Liver (tissue), 9 donors: Measurements from ENCODE around the gene NCK2. TPM values are rescaled to one million over a fixed set of nuclear protein-coding genes. Genes with fewer than 3 reads are reported as not detected.
A peak's percentile ranks its signal among the peaks of the same experiment; 100 is the strongest.

ENCODE experiments used
- DNase-seq: peaks from one replicate; pipeline ENCODE4 v3.0.0-alpha.2; 2017; ENCODE audit warnings: low spot score
- H3K27ac ChIP-seq, 2 donors: one replicate each; pipeline ENCODE4 v1.7.0; 2013; ENCODE audit warnings: inconsistent platforms in 2 of 2, low read length in 2 of 2, control low read depth in 1 of 2, low read depth in 1 of 2, mild to moderate bottlenecking in 1 of 2
- H3K27me3 ChIP-seq, 4 donors: one replicate each; pipeline versions ENCODE4 v1.6.1 to v1.7.0; 2013; ENCODE audit warnings: low read length in 3 of 4, inconsistent platforms in 1 of 4, mild to moderate bottlenecking in 1 of 4, moderate library complexity in 1 of 4; ENCODE audit not compliant: control insufficient read depth in 4 of 4, insufficient read depth in 4 of 4
- H3K36me3 ChIP-seq, 4 donors: one replicate each; pipeline versions ENCODE4 v1.6.1 to v1.7.0; 2013; ENCODE audit warnings: low read length in 3 of 4, mild to moderate bottlenecking in 3 of 4, low read depth in 1 of 4, moderate library complexity in 1 of 4; ENCODE audit not compliant: control insufficient read depth in 4 of 4, insufficient read depth in 3 of 4
- H3K4me1 ChIP-seq, 4 donors: one replicate each; pipeline versions ENCODE4 v1.6.1 to v1.7.0; 2013; ENCODE audit warnings: low read length in 3 of 4, mild to moderate bottlenecking in 3 of 4, moderate library complexity in 1 of 4; ENCODE audit not compliant: control insufficient read depth in 4 of 4, insufficient read depth in 4 of 4
- H3K4me3 ChIP-seq, 3 donors: one replicate each; pipeline versions ENCODE4 v1.6.1 to v1.7.0; 2013; ENCODE audit warnings: low read length in 3 of 3, control low read depth in 1 of 3, low read depth in 1 of 3, mild to moderate bottlenecking in 1 of 3
- H3K9ac ChIP-seq, 2 donors: one replicate each; pipeline ENCODE4 v1.7.0; 2013; ENCODE audit warnings: low read length in 2 of 2, mild to moderate bottlenecking in 2 of 2, moderate library complexity in 2 of 2, control low read depth in 1 of 2, low read depth in 1 of 2
- H3K9me3 ChIP-seq, 4 donors: one replicate each; pipeline versions ENCODE4 v1.6.1 to v1.7.0; 2013; ENCODE audit warnings: low read length in 3 of 4; ENCODE audit not compliant: control insufficient read depth in 4 of 4
- EGR1 ChIP-seq, 2 donors: IDR thresholded peaks; 2 replicates each; pipeline ENCODE4 v1.6.1; 2016 to 2018; ENCODE audit warnings: antibody characterized with exemption in 2 of 2, low read depth in 2 of 2
- FOXA1 ChIP-seq: IDR thresholded peaks from 2 replicates; pipeline ENCODE4 v1.6.1; 2016; ENCODE audit warnings: antibody characterized with exemption
- FOXA2 ChIP-seq: IDR thresholded peaks from 2 replicates; pipeline ENCODE4 v1.6.1; 2016; ENCODE audit warnings: antibody characterized with exemption
- GABPA ChIP-seq, 2 donors: IDR thresholded peaks in 1 of 2; conservative IDR thresholded peaks in 1 of 2; 2 replicates each; pipeline ENCODE4 v1.6.1; 2016; ENCODE audit warnings: antibody characterized with exemption in 2 of 2, mild to moderate bottlenecking in 1 of 2, moderate library complexity in 1 of 2
- HNF4A ChIP-seq, 2 donors: conservative IDR thresholded peaks; 2 replicates each; pipeline ENCODE4 v1.6.1; 2016; ENCODE audit warnings: antibody characterized with exemption in 2 of 2, mild to moderate bottlenecking in 2 of 2
- HNF4G ChIP-seq: IDR thresholded peaks from 2 replicates; pipeline ENCODE4 v1.6.1; 2016; ENCODE audit warnings: antibody characterized with exemption
- JUND ChIP-seq, 2 donors: IDR thresholded peaks; 2 replicates each; pipeline ENCODE4 v1.6.1; 2016; ENCODE audit warnings: antibody characterized with exemption in 2 of 2
- NR2F2 ChIP-seq: IDR thresholded peaks from 2 replicates; pipeline ENCODE4 v1.6.1; 2016; ENCODE audit warnings: antibody characterized with exemption
- RAD21 ChIP-seq, 2 donors: IDR thresholded peaks; 2 replicates each; pipeline ENCODE4 v1.6.1; 2016; ENCODE audit warnings: antibody characterized with exemption in 2 of 2, mild to moderate bottlenecking in 2 of 2
- RXRA ChIP-seq, 2 donors: IDR thresholded peaks; 2 replicates each; pipeline ENCODE4 v1.6.1; 2017 to 2018; ENCODE audit warnings: antibody characterized with exemption in 2 of 2, mild to moderate bottlenecking in 1 of 2
- SP1 ChIP-seq: IDR thresholded peaks from 2 replicates; pipeline ENCODE4 v1.6.1; 2018; ENCODE audit warnings: antibody characterized with exemption, mild to moderate bottlenecking
- YY1 ChIP-seq: IDR thresholded peaks from 2 replicates; pipeline ENCODE4 v1.6.1; 2016; ENCODE audit warnings: antibody characterized with exemption, mild to moderate bottlenecking
- WGBS: extraction: QIAGEN DNeasy Blood & Tissue Kit; methylation state at CpG from one replicate; pipeline ENCODE4 v1.1.7; 2013; 5-methylcytosine and 5-hydroxymethylcytosine counted together
- polyA plus RNA-seq, 2 donors: library from polyadenylated mRNA; stranded (reverse) in 1 of 2; unstranded in 1 of 2; fragments of 200-250 nt in 1 of 2; fragments of >200 nt in 1 of 2; fragmentation: Nextera tagmentation in 1 of 2; extraction: Ambion mirVana in 1 of 2; gene quantifications; one replicate each; pipeline versions ENCODE4 v1.2.1 to v1.2.3, GENCODE V29; 2013 to 2015
- total RNA-seq, 2 donors: library from RNA; depleted of rRNA; stranded (reverse); fragments of >200 nt; gene quantifications; one replicate each; pipeline ENCODE4 v1.2.3, GENCODE V29; 2014
- TF ChIP-seq, protein P1 (sequence below): IDR thresholded peaks from 2 replicates; pipeline ENCODE4 v1.6.1; 2016; ENCODE audit warnings: antibody characterized with exemption
- TF ChIP-seq, protein P2 (sequence below): fragments of 150-350 bp; IDR thresholded peaks from 2 replicates; pipeline ENCODE4 v1.5.1; 2017; ENCODE audit warnings: improper control_type of control experiment, low read depth, low read length; ENCODE audit not compliant: missing input control
- TF ChIP-seq, protein P3 (sequence below): IDR thresholded peaks from 2 replicates; pipeline ENCODE4 v1.6.1; 2016; ENCODE audit warnings: antibody characterized with exemption
- TF ChIP-seq, protein P4 (sequence below): IDR thresholded peaks from 2 replicates; pipeline ENCODE4 v1.6.1; 2016; ENCODE audit warnings: antibody characterized with exemption
- donor health status: healthy.
- donor health status: healthy.
- donor health status: healthy.
- donor health status: healthy.
- donor health status: healthy.

NCK2 gene
- total and polyA plus RNA-seq, 4 donors = 3.4 to 15.0 (median 10.7) TPM

DNA sequence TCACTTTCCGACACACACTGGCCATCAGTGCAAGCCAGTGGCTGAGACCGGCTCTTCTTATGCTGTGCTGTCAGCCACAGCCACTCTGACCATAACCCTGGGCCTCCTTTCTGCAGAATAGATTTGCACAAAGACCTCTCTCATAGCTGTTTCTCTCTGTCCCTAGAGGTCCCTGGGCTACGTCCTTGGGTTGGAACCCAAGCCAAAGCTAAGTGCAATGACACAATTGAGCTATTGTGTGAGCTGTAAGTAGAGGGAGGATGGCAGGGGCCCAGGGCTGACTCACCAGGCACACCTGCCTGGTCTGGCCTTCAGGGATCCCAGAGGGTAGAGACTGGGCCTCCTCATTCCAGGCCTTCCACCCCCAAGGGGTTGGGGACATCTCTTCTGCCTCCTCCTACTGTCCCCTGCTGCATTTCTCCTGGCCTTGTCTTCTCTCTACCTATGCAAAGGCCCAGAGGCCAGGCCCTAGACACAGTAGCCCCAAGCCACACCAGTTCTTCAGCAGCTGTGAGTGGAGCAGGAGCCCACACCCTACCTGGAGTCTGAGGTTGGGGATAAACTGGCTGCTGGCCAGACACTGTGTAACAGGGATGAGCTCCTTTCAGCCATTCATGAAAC, 174.6 kb downstream of the NCK2 start (continued):
- TF ChIP-seq, protein P1, sequence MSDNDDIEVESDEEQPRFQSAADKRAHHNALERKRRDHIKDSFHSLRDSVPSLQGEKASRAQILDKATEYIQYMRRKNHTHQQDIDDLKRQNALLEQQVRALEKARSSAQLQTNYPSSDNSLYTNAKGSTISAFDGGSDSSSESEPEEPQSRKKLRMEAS = no peak

DNA sequence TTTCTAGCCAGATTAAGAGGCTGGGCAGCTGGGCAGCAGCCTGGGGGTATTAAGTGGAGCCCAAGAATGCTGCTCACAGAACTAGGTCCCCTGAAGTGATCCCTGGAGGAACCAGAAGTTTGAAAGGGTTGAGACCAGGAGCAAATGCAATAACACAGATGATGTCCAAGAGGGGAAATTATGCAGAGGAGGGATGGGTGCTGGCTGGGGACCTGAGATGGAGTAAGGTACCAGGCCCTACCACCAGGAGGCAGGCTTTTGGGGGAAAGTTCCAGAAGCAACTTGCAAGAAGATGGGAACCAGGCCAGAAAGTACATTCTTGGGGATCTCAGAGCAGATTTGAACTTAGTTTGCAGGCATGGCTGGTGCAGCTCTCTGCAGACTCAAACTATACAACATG, 175.1 kb downstream of the NCK2 start:
- Histone ChIP-seq H3K36me3 (no peaks in the 10 kb centered on the region), H3K4me1 (no peaks in the 10 kb centered on the region), H3K9ac (no peak overlapping the region), H3K9me3 (peaks cover 0 to 1% (median 0%) of the 10 kb centered on the region in 4 donors), H3K27ac (no peak overlapping the region), H3K27me3 (no peaks in the 10 kb centered on the region), H3K4me3 (no peak overlapping the region)
- DNase-seq = no peak
- TF ChIP-seq, protein P2, sequence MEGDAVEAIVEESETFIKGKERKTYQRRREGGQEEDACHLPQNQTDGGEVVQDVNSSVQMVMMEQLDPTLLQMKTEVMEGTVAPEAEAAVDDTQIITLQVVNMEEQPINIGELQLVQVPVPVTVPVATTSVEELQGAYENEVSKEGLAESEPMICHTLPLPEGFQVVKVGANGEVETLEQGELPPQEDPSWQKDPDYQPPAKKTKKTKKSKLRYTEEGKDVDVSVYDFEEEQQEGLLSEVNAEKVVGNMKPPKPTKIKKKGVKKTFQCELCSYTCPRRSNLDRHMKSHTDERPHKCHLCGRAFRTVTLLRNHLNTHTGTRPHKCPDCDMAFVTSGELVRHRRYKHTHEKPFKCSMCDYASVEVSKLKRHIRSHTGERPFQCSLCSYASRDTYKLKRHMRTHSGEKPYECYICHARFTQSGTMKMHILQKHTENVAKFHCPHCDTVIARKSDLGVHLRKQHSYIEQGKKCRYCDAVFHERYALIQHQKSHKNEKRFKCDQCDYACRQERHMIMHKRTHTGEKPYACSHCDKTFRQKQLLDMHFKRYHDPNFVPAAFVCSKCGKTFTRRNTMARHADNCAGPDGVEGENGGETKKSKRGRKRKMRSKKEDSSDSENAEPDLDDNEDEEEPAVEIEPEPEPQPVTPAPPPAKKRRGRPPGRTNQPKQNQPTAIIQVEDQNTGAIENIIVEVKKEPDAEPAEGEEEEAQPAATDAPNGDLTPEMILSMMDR = peak; percentile 37
- peak; percentile 33 to 75 for TF ChIP-seq RAD21 (IDR thresholded peaks at IDR 0.05)
- no peak for TF ChIP-seq HNF4A (conservative IDR thresholded peaks at IDR 0.05)

DNA sequence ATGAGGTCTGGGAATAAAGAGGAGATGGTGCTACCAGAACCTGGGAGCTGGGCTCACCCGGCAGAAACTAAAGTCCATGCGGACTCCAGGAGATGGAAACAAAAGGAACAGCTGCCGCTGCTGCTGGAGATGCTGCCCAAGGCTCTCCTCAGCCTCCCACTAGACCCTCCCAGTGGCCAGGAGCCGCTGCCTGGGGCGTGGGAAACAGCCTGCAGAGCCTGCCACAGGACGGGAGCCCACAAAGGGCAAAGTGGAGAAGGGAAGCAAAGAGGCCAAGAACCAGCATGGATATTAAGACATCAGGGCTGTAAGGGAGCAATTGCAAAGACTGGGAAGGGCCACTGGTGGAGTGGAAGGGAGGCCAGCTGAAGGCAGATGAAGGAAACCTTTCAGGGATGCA, 179.6 kb downstream of the NCK2 start:
- no peak for DNase-seq
- H3K27me3 ChIP-seq = no peaks in the 10 kb centered on the region
- H3K4me1 ChIP-seq = no peaks in the 10 kb centered on the region
- no peak overlapping the region for H3K9ac ChIP-seq
- 93% methylated on average over 6 of the region's 6 CpGs for WGBS
- H3K36me3 ChIP-seq = no peaks in the 10 kb centered on the region
- TF ChIP-seq HNF4A (conservative IDR thresholded peaks at IDR 0.05) = no peak
- no peak for TF ChIP-seq GABPA (IDR thresholded peaks at IDR 0.05 in 1 of 2, conservative IDR thresholded peaks at IDR 0.05 in 1 of 2)
- no peak for TF ChIP-seq NR2F2
- TF ChIP-seq JUND (IDR thresholded peaks at IDR 0.05) = no peak
- no peak for TF ChIP-seq HNF4G
- TF ChIP-seq, protein P3, sequence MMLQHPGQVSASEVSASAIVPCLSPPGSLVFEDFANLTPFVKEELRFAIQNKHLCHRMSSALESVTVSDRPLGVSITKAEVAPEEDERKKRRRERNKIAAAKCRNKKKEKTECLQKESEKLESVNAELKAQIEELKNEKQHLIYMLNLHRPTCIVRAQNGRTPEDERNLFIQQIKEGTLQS = no peak
- TF ChIP-seq, protein P2 = no peak
- no peak for TF ChIP-seq EGR1 (IDR thresholded peaks at IDR 0.05; ENCODE audit: low read depth in 2 of 2)
- TF ChIP-seq FOXA1 = no peak
- no peak for TF ChIP-seq SP1
- TF ChIP-seq, protein P4, sequence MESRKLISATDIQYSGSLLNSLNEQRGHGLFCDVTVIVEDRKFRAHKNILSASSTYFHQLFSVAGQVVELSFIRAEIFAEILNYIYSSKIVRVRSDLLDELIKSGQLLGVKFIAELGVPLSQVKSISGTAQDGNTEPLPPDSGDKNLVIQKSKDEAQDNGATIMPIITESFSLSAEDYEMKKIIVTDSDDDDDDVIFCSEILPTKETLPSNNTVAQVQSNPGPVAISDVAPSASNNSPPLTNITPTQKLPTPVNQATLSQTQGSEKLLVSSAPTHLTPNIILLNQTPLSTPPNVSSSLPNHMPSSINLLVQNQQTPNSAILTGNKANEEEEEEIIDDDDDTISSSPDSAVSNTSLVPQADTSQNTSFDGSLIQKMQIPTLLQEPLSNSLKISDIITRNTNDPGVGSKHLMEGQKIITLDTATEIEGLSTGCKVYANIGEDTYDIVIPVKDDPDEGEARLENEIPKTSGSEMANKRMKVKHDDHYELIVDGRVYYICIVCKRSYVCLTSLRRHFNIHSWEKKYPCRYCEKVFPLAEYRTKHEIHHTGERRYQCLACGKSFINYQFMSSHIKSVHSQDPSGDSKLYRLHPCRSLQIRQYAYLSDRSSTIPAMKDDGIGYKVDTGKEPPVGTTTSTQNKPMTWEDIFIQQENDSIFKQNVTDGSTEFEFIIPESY = no peak
- TF ChIP-seq FOXA2 = no peak
- TF ChIP-seq YY1 = no peak
- TF ChIP-seq RXRA (IDR thresholded peaks at IDR 0.05) = no peak
- no peak overlapping the region for H3K27ac ChIP-seq
- no peak overlapping the region for H3K4me3 ChIP-seq
- no peaks in the 10 kb centered on the region for H3K9me3 ChIP-seq
